Progenitor cell of endocrine pancreas (in vitro differentiated cells): ENCODE results near the gene NFRKB. TPM values are rescaled to one million over a fixed set of nuclear protein-coding genes. Genes with fewer than 3 reads are reported as not detected.

Source experiments
- DNase-seq: peaks from one replicate; pipeline ENCODE4 v3.0.0; 2021; ENCODE audit warnings: low spot score; ENCODE audit not compliant: unreplicated experiment
- H3K27ac Mint-ChIP-seq: 2 replicates; pipeline ENCODE4 v1.8.0; 2021; ENCODE audit warnings: mild to moderate bottlenecking, moderate library complexity, mixed read lengths
- H3K27me3 Mint-ChIP-seq: 2 replicates; pipeline ENCODE4 v1.8.0; 2021; ENCODE audit warnings: mixed read lengths
- H3K36me3 Mint-ChIP-seq: 2 replicates; pipeline ENCODE4 v1.8.0; 2022; ENCODE audit warnings: mixed read lengths; ENCODE audit not compliant: insufficient read depth
- H3K4me1 Mint-ChIP-seq: 2 replicates; pipeline ENCODE4 v1.8.0; 2021; ENCODE audit warnings: low read depth, mixed read lengths
- H3K4me3 Mint-ChIP-seq: 2 replicates; pipeline ENCODE4 v1.8.0; 2021; ENCODE audit warnings: low read depth, mild to moderate bottlenecking, moderate library complexity, mixed read lengths
- H3K9me3 Mint-ChIP-seq: 2 replicates; pipeline ENCODE4 v1.8.0; 2021; ENCODE audit warnings: low read depth, mixed read lengths
- total RNA-seq: library from RNA; stranded (reverse); gene quantifications from 2 replicates; pipeline ENCODE4 v1.2.1, GENCODE V29; 2021
- TF ChIP-seq, protein P1 (sequence below): fragments of 200-600 bp; sonication (generic); IDR thresholded peaks from one replicate; pipeline ENCODE4 v1.5.0; 2021; ENCODE audit warnings: antibody characterized with exemption, mild to moderate bottlenecking; ENCODE audit not compliant: unreplicated experiment

Gene NFRKB
- total RNA-seq, 1 donor from 2014 or later = 66.8 TPM

DNA sequence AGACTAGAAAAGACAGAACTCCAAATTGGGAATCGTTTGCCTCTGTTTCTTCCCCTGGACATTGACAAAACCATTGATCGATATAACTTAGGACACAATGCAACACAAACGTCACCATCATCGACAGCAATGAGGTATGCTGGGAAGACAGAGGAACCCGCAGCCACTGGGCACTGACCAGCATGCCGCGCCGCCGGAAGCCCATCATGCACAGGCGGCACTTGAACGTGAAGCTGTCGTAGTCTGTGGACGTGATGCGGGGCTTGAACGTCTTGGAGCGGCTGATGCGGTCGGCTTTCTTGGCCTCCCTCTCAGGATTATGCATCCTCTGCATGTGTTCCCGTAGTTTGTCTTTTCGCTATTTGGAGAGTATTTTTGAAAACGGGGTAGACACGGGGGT lies 23.0 kb upstream of the NFRKB start:
- H3K9me3 Mint-ChIP-seq = no peaks in the 10 kb centered on the region
- H3K27ac Mint-ChIP-seq = no peak overlapping the region
- TF ChIP-seq, protein P1, sequence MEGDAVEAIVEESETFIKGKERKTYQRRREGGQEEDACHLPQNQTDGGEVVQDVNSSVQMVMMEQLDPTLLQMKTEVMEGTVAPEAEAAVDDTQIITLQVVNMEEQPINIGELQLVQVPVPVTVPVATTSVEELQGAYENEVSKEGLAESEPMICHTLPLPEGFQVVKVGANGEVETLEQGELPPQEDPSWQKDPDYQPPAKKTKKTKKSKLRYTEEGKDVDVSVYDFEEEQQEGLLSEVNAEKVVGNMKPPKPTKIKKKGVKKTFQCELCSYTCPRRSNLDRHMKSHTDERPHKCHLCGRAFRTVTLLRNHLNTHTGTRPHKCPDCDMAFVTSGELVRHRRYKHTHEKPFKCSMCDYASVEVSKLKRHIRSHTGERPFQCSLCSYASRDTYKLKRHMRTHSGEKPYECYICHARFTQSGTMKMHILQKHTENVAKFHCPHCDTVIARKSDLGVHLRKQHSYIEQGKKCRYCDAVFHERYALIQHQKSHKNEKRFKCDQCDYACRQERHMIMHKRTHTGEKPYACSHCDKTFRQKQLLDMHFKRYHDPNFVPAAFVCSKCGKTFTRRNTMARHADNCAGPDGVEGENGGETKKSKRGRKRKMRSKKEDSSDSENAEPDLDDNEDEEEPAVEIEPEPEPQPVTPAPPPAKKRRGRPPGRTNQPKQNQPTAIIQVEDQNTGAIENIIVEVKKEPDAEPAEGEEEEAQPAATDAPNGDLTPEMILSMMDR = no peak
- H3K27me3 Mint-ChIP-seq = no peaks in the 10 kb centered on the region
- no peak overlapping the region for H3K4me3 Mint-ChIP-seq
- H3K4me1 Mint-ChIP-seq = no peaks in the 10 kb centered on the region
- peaks cover 10% of the 10 kb centered on the region for H3K36me3 Mint-ChIP-seq
- DNase-seq = no peak

- TF ChIP-seq, protein P1 = no peak
- Mint-ChIP-seq H3K36me3 (peaks cover 12% of the 10 kb centered on the region), H3K27ac (no peak overlapping the region), H3K27me3 (no peaks in the 10 kb centered on the region), H3K9me3 (no peaks in the 10 kb centered on the region), H3K4me1 (no peaks in the 10 kb centered on the region), H3K4me3 (no peak overlapping the region)
- DNase-seq = no peak
These were observed 21.9 kb upstream of the NFRKB start for GRCh38 chr11:129917231-129917630.

- Mint-ChIP-seq H3K4me3 (no peak overlapping the region), H3K36me3 (peaks cover 18% of the 10 kb centered on the region), H3K9me3 (no peaks in the 10 kb centered on the region), H3K4me1 (peaks cover 5% of the 10 kb centered on the region), H3K27me3 (no peaks in the 10 kb centered on the region), H3K27ac (no peak overlapping the region)
- TF ChIP-seq, protein P1 = no peak
- DNase-seq = no peak
These were observed 15.9 kb upstream of the NFRKB start for GRCh38 chr11:129911298-129911697.

- Mint-ChIP-seq H3K4me3 (no peak overlapping the region), H3K36me3 (peaks cover 22% of the 10 kb centered on the region), H3K27ac (no peak overlapping the region), H3K9me3 (no peaks in the 10 kb centered on the region), H3K4me1 (peaks cover 5% of the 10 kb centered on the region), H3K27me3 (no peaks in the 10 kb centered on the region)
- TF ChIP-seq, protein P1 = no peak
- DNase-seq = no peak
These were observed 15.0 kb upstream of the NFRKB start for GRCh38 chr11:129910360-129910759.

DNA sequence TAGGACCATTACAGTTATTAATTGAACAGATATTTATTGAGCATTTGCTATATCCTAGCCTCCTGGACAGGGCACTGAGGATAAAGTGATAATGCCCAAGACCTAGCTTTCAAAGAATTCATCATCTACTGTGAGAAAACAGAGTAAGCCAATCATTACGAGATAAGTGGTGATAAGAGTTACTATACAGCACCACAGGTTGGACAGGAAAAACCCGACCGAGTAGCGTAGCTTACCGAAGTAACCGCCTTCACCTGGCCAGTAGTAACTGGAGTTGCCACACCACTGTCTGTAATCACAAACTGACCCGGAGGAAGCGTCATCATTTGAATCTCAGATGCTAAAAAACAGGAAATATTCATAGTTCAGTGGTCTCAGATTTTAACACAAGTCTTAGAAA lies 10.0 kb upstream of the NFRKB start:
- no peaks in the 10 kb centered on the region for H3K9me3 Mint-ChIP-seq
- H3K4me3 Mint-ChIP-seq = no peak overlapping the region
- peaks cover 5% of the 10 kb centered on the region for H3K4me1 Mint-ChIP-seq
- H3K27me3 Mint-ChIP-seq = no peaks in the 10 kb centered on the region
- no peak overlapping the region for H3K27ac Mint-ChIP-seq
- DNase-seq = no peak
- TF ChIP-seq, protein P1 = no peak
- H3K36me3 Mint-ChIP-seq = peaks cover 28% of the 10 kb centered on the region
